ENCODE data around the gene MRPS27.
A peak's percentile ranks its signal among the peaks of the same experiment; 100 is the strongest.

MRPS27 gene

DNA sequence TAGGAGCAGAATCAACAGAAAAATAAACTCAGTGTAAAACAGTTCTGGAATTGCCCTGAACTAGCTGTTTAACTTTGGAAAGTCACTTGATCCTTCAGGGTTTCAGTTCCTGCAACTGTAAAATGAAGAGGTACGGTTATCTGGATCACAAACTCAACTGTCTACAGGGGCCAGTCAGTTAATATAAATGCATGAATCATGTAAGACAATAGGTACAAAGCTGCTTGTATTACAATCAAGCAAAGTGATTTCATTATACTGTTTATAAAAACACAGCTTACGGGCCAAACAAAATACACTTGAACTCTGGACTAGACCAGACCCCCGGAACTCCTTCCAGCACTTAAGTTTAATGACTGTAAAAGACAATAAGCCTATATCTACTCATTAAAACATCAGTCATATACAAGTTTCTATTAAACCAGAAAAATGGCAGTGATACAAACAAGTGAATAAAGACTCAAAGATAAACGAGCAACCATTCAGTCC is 73.0 kb downstream of the MRPS27 start:
- H4K20me1 ChIP-seq (ENCODE audit: control insufficient read depth, insufficient read depth, low read depth, low read length), result no peaks in the 10 kb centered on the region
- 0 out of 2 replicates have a peak, but pooled peaks cover 4% of the 10 kb centered on the region for H3F3A ChIP-seq (ENCODE audit: control insufficient read depth, insufficient read depth)
- no peak overlapping the region for H3K4me3 ChIP-seq (ENCODE audit: low read length)

DNA sequence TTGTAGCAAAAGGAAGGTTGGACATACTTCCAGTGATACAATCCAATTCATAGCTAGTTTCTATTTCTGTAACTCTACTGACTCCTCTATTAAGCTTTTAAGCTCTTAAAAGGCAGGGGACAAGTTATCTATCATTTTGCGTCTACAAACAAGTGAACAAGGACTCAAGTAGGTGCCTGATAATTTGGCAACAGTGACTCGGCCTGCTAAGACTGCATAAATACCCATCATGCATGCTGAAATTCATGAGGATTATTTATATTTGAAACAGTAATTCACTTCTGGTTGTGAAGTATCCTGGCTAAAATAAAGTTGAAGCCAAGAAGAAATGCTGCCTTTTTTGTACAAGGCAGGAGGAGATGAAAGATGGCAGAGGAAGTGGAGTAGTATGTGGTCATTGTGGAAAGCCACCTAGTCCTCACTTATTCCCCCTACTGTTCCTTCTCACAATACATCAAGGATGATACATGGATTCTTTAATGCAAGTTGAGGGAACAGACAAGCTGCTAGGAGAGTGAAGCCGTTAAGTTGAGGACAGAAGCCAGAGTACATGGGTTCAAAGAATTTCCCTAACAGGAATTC is 74.0 kb downstream of the MRPS27 start:
- Histone ChIP-seq H3K27me3 (ENCODE audit: control insufficient read depth, low read length) (no peaks in the 10 kb centered on the region), H3K79me2 (ENCODE audit: control insufficient read depth, low read length) (peaks cover 59% of the 10 kb centered on the region), H3K36me3 (ENCODE audit: control insufficient read depth, low read length) (peaks cover 22% of the 10 kb centered on the region), H3F3A (ENCODE audit: control insufficient read depth, insufficient read depth) (0 out of 2 replicates have a peak, but pooled peaks cover 4% of the 10 kb centered on the region), H3K27ac (ENCODE audit: low read depth, low read length) (no peak overlapping the region), H3K4me3 (ENCODE audit: low read length) (no peak overlapping the region), H3K4me2 (ENCODE audit: low read length) (no peak overlapping the region), H4K20me1 (ENCODE audit: control insufficient read depth, insufficient read depth, low read depth, low read length) (no peaks in the 10 kb centered on the region), H3K4me1 (ENCODE audit: control insufficient read depth, low read length) (peaks cover 7% of the 10 kb centered on the region), H3K9me2 (replicated peaks; ENCODE audit: control insufficient read depth, low read length) (no peaks in the 10 kb centered on the region), H3K9me3 (ENCODE audit: control insufficient read depth, insufficient read depth, low read length) (no peaks in the 10 kb centered on the region)
- TF ChIP-seq EZH2phosphoT487 (IDR thresholded peaks at IDR 0.05; ENCODE audit: borderline replicate concordance, low read length), result no peak
- TF ChIP-seq, protein P1, sequence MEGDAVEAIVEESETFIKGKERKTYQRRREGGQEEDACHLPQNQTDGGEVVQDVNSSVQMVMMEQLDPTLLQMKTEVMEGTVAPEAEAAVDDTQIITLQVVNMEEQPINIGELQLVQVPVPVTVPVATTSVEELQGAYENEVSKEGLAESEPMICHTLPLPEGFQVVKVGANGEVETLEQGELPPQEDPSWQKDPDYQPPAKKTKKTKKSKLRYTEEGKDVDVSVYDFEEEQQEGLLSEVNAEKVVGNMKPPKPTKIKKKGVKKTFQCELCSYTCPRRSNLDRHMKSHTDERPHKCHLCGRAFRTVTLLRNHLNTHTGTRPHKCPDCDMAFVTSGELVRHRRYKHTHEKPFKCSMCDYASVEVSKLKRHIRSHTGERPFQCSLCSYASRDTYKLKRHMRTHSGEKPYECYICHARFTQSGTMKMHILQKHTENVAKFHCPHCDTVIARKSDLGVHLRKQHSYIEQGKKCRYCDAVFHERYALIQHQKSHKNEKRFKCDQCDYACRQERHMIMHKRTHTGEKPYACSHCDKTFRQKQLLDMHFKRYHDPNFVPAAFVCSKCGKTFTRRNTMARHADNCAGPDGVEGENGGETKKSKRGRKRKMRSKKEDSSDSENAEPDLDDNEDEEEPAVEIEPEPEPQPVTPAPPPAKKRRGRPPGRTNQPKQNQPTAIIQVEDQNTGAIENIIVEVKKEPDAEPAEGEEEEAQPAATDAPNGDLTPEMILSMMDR (IDR thresholded peaks at IDR 0.05; ENCODE audit: low read depth, low read length, poor library complexity, severe bottlenecking), result peak; percentile 43

More for the DNA sequence above, 73.0 kb downstream of the MRPS27 start:
- peaks cover 65% of the 10 kb centered on the region for H3K79me2 ChIP-seq (ENCODE audit: control insufficient read depth, low read length)
- H3K4me2 ChIP-seq (ENCODE audit: low read length), result no peak overlapping the region
- no peaks in the 10 kb centered on the region for H3K9me3 ChIP-seq (ENCODE audit: control insufficient read depth, insufficient read depth, low read length)
- no peaks in the 10 kb centered on the region for H3K9me2 ChIP-seq (replicated peaks; ENCODE audit: control insufficient read depth, low read length)
- peaks cover 22% of the 10 kb centered on the region; the same call in 1 of the 2 replicates for H3K36me3 ChIP-seq (ENCODE audit: control insufficient read depth, low read length)
- TF ChIP-seq EZH2phosphoT487 (IDR thresholded peaks at IDR 0.05; ENCODE audit: borderline replicate concordance, low read length), result no peak
- H3K27me3 ChIP-seq (ENCODE audit: control insufficient read depth, low read length), result no peaks in the 10 kb centered on the region
- no peak overlapping the region for H3K27ac ChIP-seq (ENCODE audit: low read depth, low read length)
- H3K4me1 ChIP-seq (ENCODE audit: control insufficient read depth, low read length), result peaks cover 7% of the 10 kb centered on the region

DNA sequence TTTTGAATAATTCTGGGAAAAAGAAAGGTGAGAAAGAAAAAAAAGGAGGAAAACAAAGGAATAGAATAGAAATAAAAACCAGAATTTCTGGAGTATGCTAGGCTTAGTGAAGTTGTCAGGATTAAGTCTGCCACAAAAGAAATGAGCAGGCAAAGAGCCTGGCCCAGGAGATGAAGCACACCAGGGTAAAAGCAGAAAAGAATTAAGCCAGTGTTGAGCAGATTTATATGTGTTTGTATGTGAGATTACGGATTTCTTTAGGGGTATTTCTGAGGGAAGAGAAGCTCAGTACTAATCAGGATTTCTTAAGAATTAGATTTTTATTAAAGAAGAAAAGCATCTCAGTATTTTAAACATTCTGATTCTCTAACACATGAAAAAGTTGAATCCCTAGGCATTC is 74.5 kb downstream of the MRPS27 start:
- H4K20me1 ChIP-seq (ENCODE audit: control insufficient read depth, insufficient read depth, low read depth, low read length), result no peaks in the 10 kb centered on the region
- no peak overlapping the region for H3K4me2 ChIP-seq (ENCODE audit: low read length)
- no peaks in the 10 kb centered on the region for H3K9me3 ChIP-seq (ENCODE audit: control insufficient read depth, insufficient read depth, low read length)
- no peaks in the 10 kb centered on the region for H3K27me3 ChIP-seq (ENCODE audit: control insufficient read depth, low read length)
- no peaks in the 10 kb centered on the region for H3K9me2 ChIP-seq (replicated peaks; ENCODE audit: control insufficient read depth, low read length)
- H3K79me2 ChIP-seq (ENCODE audit: control insufficient read depth, low read length), result peaks cover 59% of the 10 kb centered on the region
- H3K36me3 ChIP-seq (ENCODE audit: control insufficient read depth, low read length), result peaks cover 20% of the 10 kb centered on the region
- TF ChIP-seq, protein P1 (IDR thresholded peaks at IDR 0.05; ENCODE audit: low read depth, low read length, poor library complexity, severe bottlenecking), result no peak
- TF ChIP-seq EZH2phosphoT487 (IDR thresholded peaks at IDR 0.05; ENCODE audit: borderline replicate concordance, low read length), result no peak
- H3F3A ChIP-seq (ENCODE audit: control insufficient read depth, insufficient read depth), result 0 out of 2 replicates have a peak, but pooled peaks cover 4% of the 10 kb centered on the region
- H3K4me1 ChIP-seq (ENCODE audit: control insufficient read depth, low read length), result peaks cover 7% of the 10 kb centered on the region
- no peak overlapping the region for H3K4me3 ChIP-seq (ENCODE audit: low read length)
- no peak overlapping the region for H3K27ac ChIP-seq (ENCODE audit: low read depth, low read length)

DNA sequence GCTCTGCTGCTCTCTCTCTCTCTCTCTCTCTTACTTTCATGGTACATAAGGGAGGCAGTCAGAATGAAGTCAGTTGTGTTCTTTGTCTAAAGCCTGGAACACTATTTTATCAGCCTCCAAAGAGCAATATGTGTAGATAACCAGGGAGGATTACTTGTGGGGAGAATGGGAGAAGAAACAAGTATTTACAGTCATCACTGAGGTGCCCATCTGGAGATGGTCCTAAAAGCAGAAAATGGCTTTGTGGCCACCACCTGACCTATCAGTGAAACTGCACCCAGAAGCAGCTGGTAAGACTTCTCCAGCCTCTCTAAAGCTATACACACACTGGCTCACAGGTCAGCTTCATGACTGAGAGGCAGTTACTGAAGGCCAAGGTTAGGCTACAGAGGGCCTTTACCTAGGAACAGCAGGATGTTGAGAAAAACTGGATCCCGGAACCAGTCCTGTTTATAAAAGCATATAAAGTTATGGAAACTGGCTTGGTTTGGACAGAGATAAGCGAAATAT is 75.1 kb downstream of the MRPS27 start:
- H3K79me2 ChIP-seq (ENCODE audit: control insufficient read depth, low read length), result peaks cover 56% of the 10 kb centered on the region

More for the DNA sequence above, 75.1 kb downstream of the MRPS27 start:
- Histone ChIP-seq H3K27me3 (ENCODE audit: control insufficient read depth, low read length) (no peaks in the 10 kb centered on the region), H3K9me3 (ENCODE audit: control insufficient read depth, insufficient read depth, low read length) (no peaks in the 10 kb centered on the region), H3K36me3 (ENCODE audit: control insufficient read depth, low read length) (peaks cover 22% of the 10 kb centered on the region), H3K4me3 (ENCODE audit: low read length) (no peak overlapping the region), H3K9me2 (replicated peaks; ENCODE audit: control insufficient read depth, low read length) (no peaks in the 10 kb centered on the region), H3K4me2 (ENCODE audit: low read length) (no peak overlapping the region), H4K20me1 (ENCODE audit: control insufficient read depth, insufficient read depth, low read depth, low read length) (no peaks in the 10 kb centered on the region), H3K4me1 (ENCODE audit: control insufficient read depth, low read length) (peaks cover 7% of the 10 kb centered on the region), H3K27ac (ENCODE audit: low read depth, low read length) (no peak overlapping the region), H3F3A (ENCODE audit: control insufficient read depth, insufficient read depth) (0 out of 2 replicates have a peak, but pooled peaks cover 4% of the 10 kb centered on the region)
- no peak for TF ChIP-seq EZH2phosphoT487 (IDR thresholded peaks at IDR 0.05; ENCODE audit: borderline replicate concordance, low read length)
- TF ChIP-seq, protein P1 (IDR thresholded peaks at IDR 0.05; ENCODE audit: low read depth, low read length, poor library complexity, severe bottlenecking), result peak; percentile 26

Data from DOHH2 (cell line).